Choroid plexus epithelial cell (primary cell): Measurements from ENCODE around the gene DPP10.

Experiments
- DNase-seq: peaks from one replicate; pipeline ENCODE4 v3.0.0-alpha.2; 2010; ENCODE audit warnings: low read depth
- H3K4me3 ChIP-seq: 2 replicates; pipeline ENCODE4 v1.5.1; 2011; ENCODE audit warnings: low read depth, mild to moderate bottlenecking, control low read depth, low read length, moderate library complexity
- TF ChIP-seq, protein P1 (sequence below): conservative IDR thresholded peaks from 2 replicates; pipeline ENCODE4 v1.5.1; 2011; ENCODE audit warnings: low read depth, mild to moderate bottlenecking, control low read depth, inconsistent platforms, low read length, moderate library complexity

Gene DPP10

DNA sequence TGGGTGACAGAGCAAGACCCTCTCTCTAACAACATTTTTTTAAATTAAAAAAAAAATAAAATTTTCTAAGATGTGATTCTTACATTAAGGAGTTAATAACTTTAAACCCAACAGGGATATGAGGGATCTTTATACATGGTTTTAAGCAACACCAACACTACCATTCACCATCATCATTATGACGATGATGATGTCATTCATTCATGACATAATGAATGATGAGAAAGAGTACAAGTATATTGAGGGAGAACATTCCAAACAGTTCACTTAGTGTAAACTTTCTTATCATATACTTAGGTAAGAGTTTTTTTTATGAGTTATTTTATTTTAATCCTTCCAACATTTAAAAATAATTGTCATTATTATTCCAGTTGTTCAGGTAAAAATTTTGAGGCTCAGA lies 863.3 kb downstream of the DPP10 start:
- no peak overlapping the region for H3K4me3 ChIP-seq
- TF ChIP-seq, protein P1, sequence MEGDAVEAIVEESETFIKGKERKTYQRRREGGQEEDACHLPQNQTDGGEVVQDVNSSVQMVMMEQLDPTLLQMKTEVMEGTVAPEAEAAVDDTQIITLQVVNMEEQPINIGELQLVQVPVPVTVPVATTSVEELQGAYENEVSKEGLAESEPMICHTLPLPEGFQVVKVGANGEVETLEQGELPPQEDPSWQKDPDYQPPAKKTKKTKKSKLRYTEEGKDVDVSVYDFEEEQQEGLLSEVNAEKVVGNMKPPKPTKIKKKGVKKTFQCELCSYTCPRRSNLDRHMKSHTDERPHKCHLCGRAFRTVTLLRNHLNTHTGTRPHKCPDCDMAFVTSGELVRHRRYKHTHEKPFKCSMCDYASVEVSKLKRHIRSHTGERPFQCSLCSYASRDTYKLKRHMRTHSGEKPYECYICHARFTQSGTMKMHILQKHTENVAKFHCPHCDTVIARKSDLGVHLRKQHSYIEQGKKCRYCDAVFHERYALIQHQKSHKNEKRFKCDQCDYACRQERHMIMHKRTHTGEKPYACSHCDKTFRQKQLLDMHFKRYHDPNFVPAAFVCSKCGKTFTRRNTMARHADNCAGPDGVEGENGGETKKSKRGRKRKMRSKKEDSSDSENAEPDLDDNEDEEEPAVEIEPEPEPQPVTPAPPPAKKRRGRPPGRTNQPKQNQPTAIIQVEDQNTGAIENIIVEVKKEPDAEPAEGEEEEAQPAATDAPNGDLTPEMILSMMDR = no peak
- no peak for DNase-seq

DNA sequence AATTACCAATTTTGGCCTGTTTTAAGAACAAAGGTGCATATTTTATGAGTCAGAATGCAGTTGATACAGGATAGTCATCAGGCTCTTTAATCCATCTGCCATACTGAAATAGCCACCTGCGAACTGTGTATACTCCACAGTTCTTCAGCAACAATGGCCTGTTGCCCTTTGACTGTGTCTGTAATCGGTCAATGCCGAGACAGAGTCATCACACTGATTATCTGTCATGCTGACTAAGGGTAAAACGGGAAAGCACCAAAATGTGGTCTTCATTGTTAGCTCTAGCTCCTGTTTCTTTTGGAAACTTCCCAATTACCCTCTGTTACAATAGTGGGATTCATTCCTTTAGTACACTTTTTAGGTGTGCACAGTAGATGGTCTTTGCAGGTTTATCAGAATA lies 871.7 kb downstream of the DPP10 start:
- DNase-seq = no peak
- TF ChIP-seq, protein P1 = no peak
- no peak overlapping the region for H3K4me3 ChIP-seq

DNA sequence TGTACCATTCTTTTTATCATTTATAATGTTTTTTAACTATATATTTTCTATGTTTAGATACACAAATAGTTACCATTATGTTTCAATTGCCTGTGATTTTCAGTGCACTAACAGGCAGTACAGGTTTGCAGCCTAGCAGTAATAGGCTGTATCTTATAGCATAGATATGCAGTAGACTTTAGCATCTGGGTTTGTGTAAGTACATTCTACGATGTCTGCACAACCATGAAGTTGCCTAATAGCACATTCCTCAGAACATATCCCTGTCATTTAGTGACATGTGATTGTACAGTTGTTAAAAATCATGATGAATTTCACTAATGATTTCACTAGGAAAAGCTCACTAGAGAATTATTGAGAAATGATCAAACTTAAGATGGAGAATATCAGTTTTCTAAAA lies 884.6 kb downstream of the DPP10 start:
- TF ChIP-seq, protein P1 = no peak
- DNase-seq = no peak
- no peak overlapping the region for H3K4me3 ChIP-seq

DNA sequence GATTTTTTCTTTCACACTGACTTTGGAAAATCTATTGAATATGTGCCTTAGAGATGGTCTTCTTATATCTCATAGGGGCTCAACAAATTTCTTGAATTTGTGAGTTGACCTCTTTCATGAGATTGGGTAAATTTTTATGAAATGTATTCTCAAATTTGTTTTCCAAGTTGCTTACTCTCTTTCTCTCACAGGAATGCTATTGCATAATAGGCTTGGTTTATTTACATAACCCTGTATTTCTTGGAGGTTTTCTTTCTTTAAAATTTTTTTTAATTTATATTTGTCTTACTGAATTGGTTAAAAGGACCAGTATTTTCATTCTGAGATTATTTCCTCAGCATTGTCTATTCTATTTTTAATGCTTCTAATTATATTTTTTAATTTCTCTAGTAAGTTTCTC lies 917.1 kb downstream of the DPP10 start:
- TF ChIP-seq, protein P1 = no peak
- H3K4me3 ChIP-seq = no peak overlapping the region
- no peak for DNase-seq

DNA sequence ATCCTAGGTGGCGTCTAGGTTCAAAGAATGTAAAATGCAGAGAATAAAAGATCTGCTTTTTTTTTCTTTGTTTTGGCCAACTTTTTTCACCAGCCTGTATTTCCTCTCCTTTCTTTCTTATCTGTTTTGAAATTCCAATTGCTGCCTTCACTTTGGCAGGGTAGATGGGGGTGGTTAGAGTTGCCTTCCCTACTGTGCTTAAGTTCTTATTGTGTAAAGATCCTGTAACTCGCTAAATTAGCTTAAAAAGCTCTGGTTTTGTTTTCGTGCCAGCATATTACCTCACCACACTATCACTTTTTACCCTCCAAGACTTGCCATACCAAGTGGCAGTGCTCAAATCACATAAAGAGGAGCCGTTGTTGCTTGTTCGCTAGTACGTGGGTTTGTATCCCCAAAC lies 921.7 kb downstream of the DPP10 start:
- H3K4me3 ChIP-seq = no peak overlapping the region
- TF ChIP-seq, protein P1 = no peak
- DNase-seq = peak; percentile 1

DNA sequence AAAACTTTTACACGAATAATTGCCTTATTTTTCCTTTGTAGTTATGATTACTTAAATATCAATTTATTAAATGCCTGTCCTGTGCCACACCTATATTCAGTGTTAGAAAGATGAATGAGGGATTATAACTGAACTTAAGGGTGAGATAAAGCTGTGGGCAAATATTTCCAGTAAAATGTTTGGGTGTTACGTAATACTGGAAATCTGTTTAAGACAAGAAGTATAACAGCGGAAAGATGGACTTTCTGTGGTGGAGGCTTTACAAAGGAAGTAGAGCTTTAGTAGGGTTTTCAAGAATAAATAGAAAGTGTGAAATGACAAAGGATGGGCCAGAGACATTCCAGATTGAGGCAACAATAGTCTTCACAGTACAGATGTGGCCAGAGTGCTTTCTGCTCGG lies 927.0 kb downstream of the DPP10 start:
- TF ChIP-seq, protein P1 = no peak
- DNase-seq = no peak
- no peak overlapping the region for H3K4me3 ChIP-seq

DNA sequence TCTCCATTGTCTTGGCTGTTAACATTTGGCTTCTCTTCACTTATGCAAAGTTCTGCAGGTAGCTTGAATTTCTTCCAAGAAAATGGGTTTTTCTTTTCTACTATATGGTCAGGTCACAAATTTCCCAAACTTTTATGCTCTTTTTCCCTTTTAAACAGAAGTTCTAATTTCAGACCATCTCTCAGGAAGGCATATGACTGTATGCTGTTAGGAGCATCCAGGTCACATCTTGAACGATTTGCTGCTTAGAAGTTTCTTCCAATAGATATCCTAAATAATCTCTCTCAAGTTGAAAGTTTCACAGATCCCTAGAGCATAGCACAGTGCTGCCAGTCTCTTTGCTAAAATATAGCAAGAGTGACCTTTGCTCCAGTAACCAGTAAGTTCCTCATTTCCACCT lies 932.5 kb downstream of the DPP10 start:
- DNase-seq = peak; percentile 1
- TF ChIP-seq, protein P1 = no peak
- H3K4me3 ChIP-seq = no peak overlapping the region
